Loucy (cell line): ENCODE results near the gene DDX49.

Experiments used
- EZH2phosphoT487 ChIP-seq: fragments of 200-600 bp; IDR thresholded peaks from 2 replicates; pipeline ENCODE4 v1.6.1; 2018; ENCODE audit warnings: antibody characterized with exemption, mild to moderate bottlenecking, moderate library complexity, borderline replicate concordance
- TF ChIP-seq, protein P1 (sequence below): fragments of 200-600 bp; sonication (generic); conservative IDR thresholded peaks from 2 replicates; pipeline ENCODE4 v1.5.1; 2014; ENCODE audit warnings: mild to moderate bottlenecking, antibody characterized with exemption, low read length

DNA sequence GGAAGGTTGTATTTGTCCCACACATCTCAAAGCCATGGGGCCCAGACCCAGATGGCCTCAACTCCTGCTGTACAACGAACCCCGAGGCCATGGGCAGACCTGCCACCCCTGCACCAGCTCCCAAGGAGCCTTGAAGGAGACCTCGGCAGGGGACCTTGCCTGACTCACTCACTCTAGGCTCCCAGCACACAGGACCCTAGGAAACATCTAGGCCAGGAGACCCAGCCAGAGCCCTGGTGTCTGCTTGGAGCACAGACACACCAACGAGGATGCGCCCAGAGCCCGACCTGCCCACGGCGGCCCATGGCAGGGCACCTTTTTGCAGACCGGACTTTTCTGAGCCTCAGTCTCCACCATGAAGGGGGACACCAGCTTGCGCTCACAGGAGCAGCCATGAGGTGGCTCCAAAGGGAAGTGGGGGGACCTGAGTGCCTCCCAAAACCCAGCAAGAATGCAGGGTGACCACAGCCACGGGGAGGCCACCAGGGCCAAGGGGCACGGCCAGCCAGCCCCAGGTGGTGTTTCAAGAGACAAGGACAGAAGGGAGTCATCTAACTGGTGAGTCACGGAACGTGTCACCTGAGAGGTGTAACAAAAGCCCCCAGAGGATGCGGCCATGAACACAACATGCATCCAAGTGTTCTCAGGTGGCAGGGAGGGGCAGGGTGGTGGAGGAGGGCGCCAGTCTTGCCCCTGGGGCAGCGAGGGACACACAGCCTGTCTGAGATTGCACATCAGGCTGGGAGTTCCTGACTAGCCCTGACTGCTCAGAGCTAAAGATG lies 18.6 kb upstream of the DDX49 start:
- TF ChIP-seq, protein P1, sequence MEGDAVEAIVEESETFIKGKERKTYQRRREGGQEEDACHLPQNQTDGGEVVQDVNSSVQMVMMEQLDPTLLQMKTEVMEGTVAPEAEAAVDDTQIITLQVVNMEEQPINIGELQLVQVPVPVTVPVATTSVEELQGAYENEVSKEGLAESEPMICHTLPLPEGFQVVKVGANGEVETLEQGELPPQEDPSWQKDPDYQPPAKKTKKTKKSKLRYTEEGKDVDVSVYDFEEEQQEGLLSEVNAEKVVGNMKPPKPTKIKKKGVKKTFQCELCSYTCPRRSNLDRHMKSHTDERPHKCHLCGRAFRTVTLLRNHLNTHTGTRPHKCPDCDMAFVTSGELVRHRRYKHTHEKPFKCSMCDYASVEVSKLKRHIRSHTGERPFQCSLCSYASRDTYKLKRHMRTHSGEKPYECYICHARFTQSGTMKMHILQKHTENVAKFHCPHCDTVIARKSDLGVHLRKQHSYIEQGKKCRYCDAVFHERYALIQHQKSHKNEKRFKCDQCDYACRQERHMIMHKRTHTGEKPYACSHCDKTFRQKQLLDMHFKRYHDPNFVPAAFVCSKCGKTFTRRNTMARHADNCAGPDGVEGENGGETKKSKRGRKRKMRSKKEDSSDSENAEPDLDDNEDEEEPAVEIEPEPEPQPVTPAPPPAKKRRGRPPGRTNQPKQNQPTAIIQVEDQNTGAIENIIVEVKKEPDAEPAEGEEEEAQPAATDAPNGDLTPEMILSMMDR, result no peak
- no peak for TF ChIP-seq EZH2phosphoT487
